HG02623 (cell line): ENCODE data around the gene MAD1L1.

Experiments used
- ATAC-seq: cut with Tn5 transposase; IDR thresholded peaks from one replicate; pipeline ENCODE4 v1.9.1; 2021; ENCODE audit warnings: moderate library complexity; ENCODE audit not compliant: unreplicated experiment

Gene MAD1L1

GRCh38 chr7:1813394-1814088 lies 419.2 kb downstream of the MAD1L1 start:
- ATAC-seq: no peak

DNA sequence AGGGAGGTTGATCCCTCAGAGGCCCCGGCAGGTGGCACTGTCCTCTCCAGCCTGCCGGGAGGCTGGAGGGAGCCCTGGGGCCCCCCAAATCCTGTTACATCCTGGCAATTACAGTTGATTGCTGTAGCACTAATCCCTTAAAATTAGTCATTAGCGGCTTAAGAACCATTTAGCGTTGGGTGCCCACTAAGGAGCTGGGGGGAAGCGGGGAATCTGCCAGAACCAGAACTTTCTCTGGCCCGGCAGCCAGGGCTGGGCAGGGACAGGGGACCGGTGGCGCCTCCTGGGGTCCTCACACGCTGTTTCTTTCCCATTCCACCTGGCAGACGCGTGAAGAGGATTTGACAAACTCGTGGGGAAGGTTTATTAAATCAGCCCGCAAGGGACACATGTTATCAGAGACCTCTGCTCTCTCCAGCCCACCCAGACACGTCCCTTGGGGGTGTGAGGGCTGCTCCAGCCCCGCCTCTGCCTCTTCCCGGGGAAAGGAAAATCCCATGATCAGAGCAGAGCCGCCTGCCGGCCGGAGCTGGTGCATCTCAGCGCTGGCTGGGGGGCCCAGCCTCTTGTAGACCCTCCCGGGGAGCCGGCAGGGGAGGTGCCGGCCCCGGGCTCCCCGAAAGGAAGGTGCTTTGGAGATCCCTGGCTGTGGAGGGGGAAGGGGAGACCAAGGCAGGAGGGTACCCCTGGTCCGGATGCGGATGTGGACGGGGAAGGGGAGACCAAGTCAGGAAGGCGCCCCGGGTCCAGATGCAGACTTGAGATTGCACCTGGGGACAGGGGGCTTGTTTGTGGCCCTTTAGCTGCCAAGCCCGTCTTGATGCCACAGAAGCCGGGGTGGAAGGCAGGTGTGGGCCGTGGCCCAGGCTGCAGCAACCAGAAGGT lies 420.0 kb downstream of the MAD1L1 start:
- no peak for ATAC-seq

DNA sequence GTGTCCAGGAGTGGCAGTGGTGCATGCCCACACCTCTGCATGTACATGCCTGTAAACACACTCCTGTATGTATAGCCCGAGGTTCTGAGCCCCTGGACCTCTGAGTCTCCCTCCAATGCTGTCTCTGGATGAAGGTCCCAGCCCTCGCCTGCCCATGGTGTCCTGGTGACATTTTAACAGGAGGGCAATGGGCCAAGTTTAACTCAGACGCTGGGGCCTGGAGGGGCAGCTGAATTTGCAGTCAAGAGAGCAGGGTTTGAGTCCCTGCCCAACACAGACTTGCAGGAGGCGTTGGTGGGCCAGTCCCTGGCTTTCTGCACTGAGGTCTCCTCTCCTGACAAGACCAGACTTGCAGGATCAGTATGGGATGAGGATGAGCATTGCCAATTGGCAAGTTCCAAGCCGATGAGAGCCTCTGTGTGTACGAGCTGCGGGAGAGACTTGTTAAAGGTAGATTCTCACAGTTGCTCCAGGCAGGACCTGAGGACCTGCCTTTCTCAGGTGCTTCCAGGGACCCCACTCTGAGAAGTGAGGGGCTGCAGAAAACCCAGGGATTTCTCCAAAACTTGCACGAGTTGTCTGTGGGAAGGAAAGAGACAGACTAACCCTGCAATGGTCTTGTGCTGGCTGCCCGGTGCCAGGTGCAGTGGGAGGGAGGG lies 420.8 kb downstream of the MAD1L1 start:
- ATAC-seq: no peak

GRCh38 chr7:1810961-1811849 lies 421.5 kb downstream of the MAD1L1 start:
- ATAC-seq: no peak

DNA sequence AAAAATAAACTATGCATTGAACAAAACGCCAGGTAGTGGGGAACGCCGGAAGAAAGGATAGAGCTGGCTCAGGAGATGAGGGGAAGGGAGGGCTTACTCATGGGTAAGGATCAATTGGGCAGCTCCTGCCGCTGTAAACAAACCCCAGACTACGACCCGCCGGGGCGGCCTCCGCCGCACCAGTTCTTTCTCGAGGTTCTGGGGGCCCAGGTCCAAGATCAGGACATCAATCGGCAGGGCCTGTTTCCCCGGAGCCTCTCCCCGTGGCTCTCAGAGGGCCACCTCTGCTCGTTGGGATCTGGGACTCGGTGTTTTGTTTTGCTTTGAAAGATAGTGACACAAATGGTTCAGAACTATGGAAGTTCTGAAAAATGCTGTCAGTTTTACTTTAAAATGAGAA lies 422.2 kb downstream of the MAD1L1 start:
- no peak for ATAC-seq

DNA sequence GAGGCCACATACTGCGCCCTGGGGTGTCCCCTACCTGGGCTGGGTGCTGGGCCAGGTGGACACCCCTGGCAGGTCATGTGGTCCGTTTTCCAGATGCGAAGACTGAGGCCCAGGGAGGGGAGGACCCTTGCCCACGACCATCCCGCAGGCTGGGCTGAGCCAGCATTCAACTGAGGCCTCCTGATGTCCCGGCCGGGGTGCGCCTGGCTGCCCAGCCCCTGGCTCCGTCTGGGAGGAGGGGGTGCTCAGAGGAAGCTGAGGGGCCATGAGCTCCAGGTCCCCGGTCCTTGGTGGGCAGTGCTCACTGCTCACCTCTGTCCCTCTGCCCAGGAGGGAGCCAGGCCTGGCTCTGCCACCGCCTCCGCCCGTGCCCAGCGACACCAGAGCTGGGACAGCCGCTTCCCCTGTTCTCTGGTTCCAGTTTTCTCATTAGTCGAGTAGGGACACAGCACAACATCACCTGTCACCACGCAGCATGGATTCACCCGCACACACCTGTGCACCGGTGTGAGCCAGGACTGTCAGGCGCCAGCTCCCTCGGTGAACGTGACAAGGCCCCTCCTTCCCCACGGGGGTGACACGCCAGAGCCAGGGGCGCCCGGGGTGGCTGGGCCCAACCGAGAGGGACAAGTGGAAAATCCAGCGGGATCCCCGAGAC lies 423.0 kb downstream of the MAD1L1 start:
- no peak for ATAC-seq

DNA sequence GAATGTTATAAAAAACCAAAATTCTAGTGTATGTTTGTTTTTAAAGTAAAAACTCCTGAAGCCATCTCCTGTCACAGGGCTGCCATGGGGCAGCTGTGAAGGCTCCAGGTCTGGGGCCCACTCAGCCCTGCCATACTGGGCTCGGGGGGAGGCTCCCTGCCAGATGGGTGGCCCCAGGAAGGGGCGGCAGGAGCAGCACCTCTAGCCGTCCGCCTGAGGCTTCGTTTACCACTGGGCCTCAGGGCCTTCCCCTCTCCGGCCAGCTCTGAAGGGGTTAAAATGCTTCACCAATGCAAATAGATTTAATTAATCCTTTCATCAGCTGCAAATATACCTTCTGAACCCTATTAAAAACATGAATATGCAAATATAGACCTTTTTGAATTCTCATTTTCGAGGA lies 423.7 kb downstream of the MAD1L1 start:
- no peak for ATAC-seq

- ATAC-seq: no peak
Measured at GRCh38 chr7:1807821-1808600, 424.7 kb downstream of the MAD1L1 start.

DNA sequence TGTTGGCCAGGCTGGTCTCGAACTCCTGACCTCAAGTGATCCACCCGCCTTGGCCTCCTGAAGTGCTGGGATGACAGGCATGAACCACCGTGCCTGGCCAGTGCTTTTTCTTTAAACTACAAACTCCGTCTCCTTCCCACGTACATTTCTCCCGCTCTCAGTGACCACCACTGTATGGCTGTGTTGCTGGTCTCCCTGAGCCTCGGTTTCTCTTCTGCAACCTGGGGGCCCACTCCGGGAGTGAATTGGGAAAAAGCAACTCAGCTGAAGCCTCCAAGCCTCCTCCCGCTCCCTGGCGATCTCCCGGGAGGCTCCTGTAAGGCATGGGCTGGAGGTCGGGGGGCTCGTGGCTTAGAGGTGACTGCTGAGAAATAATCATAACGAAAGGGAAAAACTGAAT lies 426.4 kb downstream of the MAD1L1 start:
- no peak for ATAC-seq

- ATAC-seq: no peak
Measured at GRCh38 chr7:1804310-1804709, 428.4 kb downstream of the MAD1L1 start.

DNA sequence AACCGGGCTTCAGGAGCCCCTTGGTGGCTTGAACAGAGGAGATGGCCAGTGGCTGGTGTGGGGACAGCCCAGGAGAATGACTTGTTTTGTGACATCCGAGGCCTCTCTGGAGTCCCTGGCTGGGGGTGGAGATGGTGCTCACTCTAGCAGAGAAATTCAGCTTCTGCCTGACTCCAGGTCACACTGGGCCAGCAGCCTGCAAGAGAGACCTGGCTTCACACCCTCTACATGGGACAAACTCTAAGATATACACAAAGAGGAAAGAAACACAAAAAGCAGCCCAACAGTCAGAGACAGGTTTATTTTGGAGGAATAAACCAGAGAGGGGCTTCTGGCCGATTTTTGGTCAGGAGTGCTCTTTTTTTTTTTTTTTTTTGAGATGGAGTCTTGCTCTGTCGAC lies 429.8 kb downstream of the MAD1L1 start:
- ATAC-seq: no peak

GRCh38 chr7:1800902-1801301 lies 431.8 kb downstream of the MAD1L1 start:
- no peak for ATAC-seq

- ATAC-seq: no peak
Measured at GRCh38 chr7:1798191-1798590, 434.6 kb downstream of the MAD1L1 start.

DNA sequence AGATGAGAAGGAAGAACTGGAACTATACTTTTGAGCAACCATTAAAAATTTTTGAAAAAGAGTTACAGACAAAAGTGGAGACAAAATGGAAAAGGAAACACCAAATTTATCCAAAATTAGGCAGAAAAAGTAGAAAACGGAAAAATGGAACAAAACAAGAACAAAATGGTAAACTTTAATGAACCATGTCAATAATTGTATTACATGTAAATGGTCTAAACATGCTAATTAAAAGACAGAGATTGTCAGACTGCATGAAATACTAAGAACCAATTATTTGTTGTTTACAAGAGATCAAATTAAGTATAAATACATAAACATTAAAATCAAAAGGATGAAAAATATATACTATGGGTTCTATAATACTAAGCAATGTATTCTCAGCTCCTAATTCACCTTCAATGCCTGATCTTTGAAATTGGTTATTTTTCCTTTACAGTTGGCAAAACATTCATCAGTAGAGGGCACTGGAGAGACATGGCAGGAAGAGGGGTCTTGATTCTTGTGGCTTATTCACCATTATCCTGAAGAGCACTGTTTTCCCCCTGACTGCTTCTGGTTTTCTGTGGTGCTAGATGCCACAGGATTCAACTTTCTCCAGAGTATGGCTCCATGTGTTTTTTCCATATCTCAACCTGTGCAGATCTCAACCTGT lies 437.7 kb downstream of the MAD1L1 start:
- ATAC-seq: no peak

GRCh38 chr7:1787681-1788235 lies 445.0 kb downstream of the MAD1L1 start:
- no peak for ATAC-seq

DNA sequence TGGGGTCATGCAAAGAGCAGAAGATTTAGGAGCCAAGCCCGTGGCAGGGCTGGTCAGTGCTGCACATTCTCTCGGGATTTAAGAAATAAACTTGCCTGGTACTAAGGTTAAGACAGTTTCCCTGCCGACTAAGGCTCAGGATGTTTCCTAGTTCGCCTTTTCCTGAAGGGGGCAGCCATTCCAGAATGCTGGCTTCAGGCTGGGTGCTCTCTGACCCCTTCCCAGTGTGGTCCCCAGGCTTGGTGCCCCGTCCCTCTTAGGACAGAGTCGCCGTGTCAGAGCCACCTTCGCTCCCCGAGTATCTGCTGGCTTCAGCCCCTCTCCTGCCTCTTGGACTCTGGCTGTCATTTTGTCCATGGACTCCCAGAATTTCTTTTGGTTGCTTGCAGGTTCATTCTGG lies 445.5 kb downstream of the MAD1L1 start:
- no peak for ATAC-seq

DNA sequence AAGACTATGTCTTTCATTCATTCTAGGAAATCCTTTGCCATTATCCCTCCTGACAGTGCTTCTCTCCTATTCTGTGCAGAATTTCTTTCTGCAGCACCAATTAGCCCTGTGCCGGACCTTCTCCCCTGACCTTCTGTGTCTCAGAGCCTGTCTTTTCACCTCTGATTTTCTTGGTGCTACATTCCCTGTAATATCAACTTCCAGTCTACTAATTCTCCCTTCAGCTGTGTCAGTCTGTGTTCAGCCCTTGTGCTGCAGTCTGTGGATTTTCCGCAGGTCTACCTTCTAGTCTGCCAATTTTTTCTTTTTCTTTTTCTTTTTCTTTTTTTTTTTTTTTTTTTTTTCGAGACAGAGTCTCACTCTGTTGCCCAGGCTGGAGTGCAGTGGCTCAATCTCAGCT lies 446.9 kb downstream of the MAD1L1 start:
- ATAC-seq: no peak

DNA sequence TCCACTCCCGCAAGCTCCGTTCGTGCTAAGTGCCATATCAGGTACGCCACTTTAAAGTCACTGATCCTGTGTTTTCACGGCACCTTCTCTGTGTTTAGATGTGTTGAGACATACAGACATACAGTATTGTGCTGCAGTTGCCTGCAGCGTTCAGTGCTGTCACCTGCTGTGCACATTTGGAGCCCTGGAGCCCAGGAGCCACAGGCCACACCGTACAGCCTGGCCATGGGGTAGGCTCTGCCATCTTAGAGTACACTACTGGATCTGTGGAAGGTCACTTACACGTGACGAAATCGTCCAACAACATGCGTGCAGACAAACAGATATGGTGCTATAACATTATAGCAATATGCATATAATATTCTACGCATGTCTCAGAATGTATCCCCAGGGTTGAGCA lies 451.4 kb downstream of the MAD1L1 start:
- no peak for ATAC-seq

DNA sequence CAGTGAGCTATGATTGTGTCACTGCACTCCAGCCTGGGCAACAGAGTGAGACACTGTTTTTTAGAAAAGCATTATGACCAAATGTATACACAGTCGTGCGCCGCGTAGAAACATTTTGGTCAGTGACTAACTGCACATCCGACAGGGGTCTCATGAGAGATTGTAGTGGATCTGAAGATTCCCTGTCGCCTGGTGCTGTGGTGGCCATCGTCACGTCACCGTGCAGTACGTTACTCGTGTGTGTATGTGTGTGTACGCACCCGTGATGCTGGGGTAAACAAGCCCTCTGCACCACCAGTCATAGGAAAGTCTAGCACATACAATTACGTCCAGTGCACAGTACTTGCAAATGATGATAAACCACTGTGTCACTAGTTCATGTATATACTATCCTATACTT lies 453.3 kb downstream of the MAD1L1 start:
- no peak for ATAC-seq
